Vagina (tissue), 2 donors: ENCODE measurements around the gene KDM4C.

Experiments
- CTCF ChIP-seq, 3 experiments: fragments of 450-650 bp in 2 of 3; fragments of 200-600 bp in 1 of 3; sonication (generic) in 1 of 3; IDR thresholded peaks; one replicate each; pipeline ENCODE4 v1.5.1; 2017 to 2019; ENCODE audit warnings: antibody characterized with exemption in 3 of 3, mild to moderate bottlenecking in 2 of 3, moderate library complexity in 2 of 3
- POLR2A ChIP-seq, 2 donors: fragments of 450-650 bp; IDR thresholded peaks; one replicate each; pipeline ENCODE4 v1.6.1; 2017; ENCODE audit warnings: antibody characterized with exemption in 2 of 2, mild to moderate bottlenecking in 2 of 2, moderate library complexity in 2 of 2

GRCh38 chr9:7209990-7210389, 452.2 kb downstream of the KDM4C start:
- no peak for TF ChIP-seq POLR2A (IDR thresholded peaks at IDR 0.05)
- no peak for TF ChIP-seq CTCF (IDR thresholded peaks at IDR 0.05)
